GM19463 (cell line): ENCODE data around the gene GPR152.

Source experiments
- ATAC-seq: cut with Tn5 transposase; IDR thresholded peaks from one replicate; pipeline ENCODE4 v1.9.1; 2021; ENCODE audit warnings: mild to moderate bottlenecking, moderate library complexity; ENCODE audit not compliant: unreplicated experiment

GPR152 gene

GRCh38 chr11:67452141-67452952 is at the start of gene GPR152:
GPR152 (minus strand) TSS chr11:67452729; CDS start chr11:67452724, 5 bp downstream.
- no peak for ATAC-seq

GRCh38 chr11:67501854-67502253 is 49.3 kb upstream of the GPR152 start:
- ATAC-seq, result no peak

GRCh38 chr11:67500831-67501715 is 48.5 kb upstream of the GPR152 start:
- no peak for ATAC-seq

- no peak for ATAC-seq
Observed at GRCh38 chr11:67500484-67500821, 47.9 kb upstream of the GPR152 start.

GRCh38 chr11:67499808-67500483 is 47.4 kb upstream of the GPR152 start:
- ATAC-seq, result no peak

- ATAC-seq, result no peak
Observed at GRCh38 chr11:67498544-67498972, 46.0 kb upstream of the GPR152 start.

- ATAC-seq, result no peak
Observed at GRCh38 chr11:67497656-67498291, 45.2 kb upstream of the GPR152 start.

GRCh38 chr11:67496113-67496512 is 43.6 kb upstream of the GPR152 start:
- no peak for ATAC-seq

- ATAC-seq, result no peak
Observed at GRCh38 chr11:67495234-67496005, 42.9 kb upstream of the GPR152 start.

GRCh38 chr11:67494371-67495233 is 42.1 kb upstream of the GPR152 start:
- no peak for ATAC-seq

- ATAC-seq, result no peak
Observed at GRCh38 chr11:67493548-67494370, 41.2 kb upstream of the GPR152 start.

GRCh38 chr11:67492801-67493547 is 40.4 kb upstream of the GPR152 start:
- no peak for ATAC-seq

- no peak for ATAC-seq
Observed at GRCh38 chr11:67492069-67492727, 39.7 kb upstream of the GPR152 start.

- no peak for ATAC-seq
Observed at GRCh38 chr11:67491276-67492068, 38.9 kb upstream of the GPR152 start.

GRCh38 chr11:67490727-67491065 is 38.2 kb upstream of the GPR152 start:
- ATAC-seq, result no peak
